HepG2 (cell line): Measurements from ENCODE around the gene LYSMD3. TPM values are rescaled to one million over a fixed set of nuclear protein-coding genes. Genes with fewer than 3 reads are reported as not detected.

Experiments used
- ADNP ChIP-seq: sonication (generic); formaldehyde crosslinking; IDR thresholded peaks from 2 replicates; pipeline ENCODE4 v1.4.0; 2020; ENCODE audit warnings: missing genetic modification reagents
- ARNT2 ChIP-seq: sonication (generic); formaldehyde crosslinking; IDR thresholded peaks from 2 replicates; pipeline ENCODE4 v1.8.0; 2022; ENCODE audit warnings: mild to moderate bottlenecking, low read depth, missing genetic modification reagents, moderate library complexity
- ATF1 ChIP-seq: IDR thresholded peaks from 2 replicates; pipeline ENCODE4 v1.6.1; 2016; ENCODE audit warnings: mild to moderate bottlenecking, control low read depth
- BORCS8-MEF2B ChIP-seq: sonication (generic); formaldehyde crosslinking; IDR thresholded peaks from 2 replicates; pipeline ENCODE4 v1.8.0; 2022; ENCODE audit warnings: mild to moderate bottlenecking, missing genetic modification reagents
- ETS1 ChIP-seq: sonication (generic); formaldehyde crosslinking; IDR thresholded peaks from 2 replicates; pipeline ENCODE4 v1.4.0; 2020; ENCODE audit warnings: missing genetic modification reagents
- ETV5 ChIP-seq: IDR thresholded peaks from 2 replicates; pipeline ENCODE4 v1.6.1; 2018; ENCODE audit warnings: missing biosample characterization, missing genetic modification reagents, inconsistent platforms, borderline replicate concordance
- KAT8 ChIP-seq: IDR thresholded peaks from 2 replicates; pipeline ENCODE4 v1.6.1; 2016; ENCODE audit warnings: missing genetic modification reagents, missing compliant biosample characterization
- KLF15 ChIP-seq: sonication (generic); formaldehyde crosslinking; IDR thresholded peaks from 2 replicates; pipeline ENCODE4 v1.8.1; 2023; ENCODE audit warnings: borderline replicate concordance, mild to moderate bottlenecking, inconsistent platforms, missing genetic modification reagents, mixed read lengths
- MEF2D ChIP-seq: sonication (generic); formaldehyde crosslinking; IDR thresholded peaks from 2 replicates; pipeline ENCODE4 v1.5.1; 2020; ENCODE audit warnings: mild to moderate bottlenecking, missing genetic modification reagents
- RARG ChIP-seq: sonication (generic); formaldehyde crosslinking; IDR thresholded peaks from 2 replicates; pipeline ENCODE4 v1.4.0; 2020; ENCODE audit warnings: low read depth, mild to moderate bottlenecking, missing genetic modification reagents
- THRA ChIP-seq: sonication (generic); formaldehyde crosslinking; IDR thresholded peaks from 2 replicates; pipeline ENCODE4 v1.4.0; 2020; ENCODE audit warnings: missing genetic modification reagents, borderline replicate concordance
- TIGD3 ChIP-seq: sonication (generic); formaldehyde crosslinking; IDR thresholded peaks from 2 replicates; pipeline ENCODE4 v1.5.1; 2020; ENCODE audit warnings: mild to moderate bottlenecking, missing genetic modification reagents, borderline replicate concordance
- TRIM24 ChIP-seq: sonication (generic); formaldehyde crosslinking; IDR thresholded peaks from 2 replicates; pipeline ENCODE4 v1.8.0; 2022; ENCODE audit warnings: mild to moderate bottlenecking, missing genetic modification reagents
- ZBTB26 ChIP-seq: IDR thresholded peaks from 2 replicates; pipeline ENCODE4 v1.6.1; 2016; ENCODE audit warnings: missing compliant biosample characterization, missing genetic modification reagents, borderline replicate concordance
- ZNF3 ChIP-seq: IDR thresholded peaks from 2 replicates; pipeline ENCODE4 v1.7.0; 2017; ENCODE audit warnings: inconsistent platforms
- polyA plus RNA-seq, 8 experiments: library from polyadenylated mRNA; depleted of rRNA in 3 of 8; stranded (reverse) in 7 of 8; unstranded in 1 of 8; fragments of >200 nt; fragmentation: Illumina TruSeq in 4 of 8; extraction: Trizol in 4 of 8; gene quantifications; 2 replicates each; pipeline versions ENCODE4 v1.2.1 to v1.2.3, GENCODE V29; 2011 to 2016; ENCODE audit warnings: low read depth in 4 of 8, missing spikeins in 1 of 8, mixed read lengths in 1 of 8; ENCODE audit not compliant: insufficient read depth in 1 of 8
- total RNA-seq, 5 experiments: library from RNA; depleted of rRNA; stranded (reverse); fragments of >200 nt; fragmentation: Illumina TruSeq; extraction: Trizol; gene quantifications; 2 replicates each; pipeline ENCODE4 v1.2.3, GENCODE V29; 2016; ENCODE audit warnings: low read depth in 1 of 5
- TF ChIP-seq, protein P1 (sequence below): sonication (generic); formaldehyde crosslinking; IDR thresholded peaks from 2 replicates; pipeline ENCODE4 v1.5.1; 2020; ENCODE audit warnings: mild to moderate bottlenecking, missing genetic modification reagents
- TF ChIP-seq, protein P2 (sequence below): IDR thresholded peaks from 2 replicates; pipeline ENCODE4 v1.6.1; 2016; ENCODE audit warnings: mild to moderate bottlenecking

Gene LYSMD3
- total and polyA plus RNA-seq, 2 of the 13 experiments (the other 11 are each of a cell fraction or from before 2014, with no cell fraction given): 9.1 to 13.8 TPM

- no peak; the same call in 1 of the 2 replicates for TF ChIP-seq ZBTB26
- peak; percentile 47; the same call in 1 of the 2 replicates for TF ChIP-seq ETV5 (CRISPR knock-in tag)
- TF ChIP-seq TRIM24 (CRISPR knock-in tag): no peak
- peak; percentile 67 for TF ChIP-seq KAT8 (CRISPR knock-in tag)
- TF ChIP-seq ZNF3: no peak
- peak; percentile 92; the same call in 1 of the 2 replicates for TF ChIP-seq ARNT2 (CRISPR knock-in tag)
- TF ChIP-seq TIGD3: no peak
- no peak for TF ChIP-seq MEF2D (CRISPR knock-in tag)
- TF ChIP-seq BORCS8-MEF2B: peak; percentile 23; the same call in 1 of the 2 replicates
- TF ChIP-seq RARG (CRISPR knock-in tag): peak; percentile 85; the same call in 1 of the 2 replicates
- TF ChIP-seq, protein P1, sequence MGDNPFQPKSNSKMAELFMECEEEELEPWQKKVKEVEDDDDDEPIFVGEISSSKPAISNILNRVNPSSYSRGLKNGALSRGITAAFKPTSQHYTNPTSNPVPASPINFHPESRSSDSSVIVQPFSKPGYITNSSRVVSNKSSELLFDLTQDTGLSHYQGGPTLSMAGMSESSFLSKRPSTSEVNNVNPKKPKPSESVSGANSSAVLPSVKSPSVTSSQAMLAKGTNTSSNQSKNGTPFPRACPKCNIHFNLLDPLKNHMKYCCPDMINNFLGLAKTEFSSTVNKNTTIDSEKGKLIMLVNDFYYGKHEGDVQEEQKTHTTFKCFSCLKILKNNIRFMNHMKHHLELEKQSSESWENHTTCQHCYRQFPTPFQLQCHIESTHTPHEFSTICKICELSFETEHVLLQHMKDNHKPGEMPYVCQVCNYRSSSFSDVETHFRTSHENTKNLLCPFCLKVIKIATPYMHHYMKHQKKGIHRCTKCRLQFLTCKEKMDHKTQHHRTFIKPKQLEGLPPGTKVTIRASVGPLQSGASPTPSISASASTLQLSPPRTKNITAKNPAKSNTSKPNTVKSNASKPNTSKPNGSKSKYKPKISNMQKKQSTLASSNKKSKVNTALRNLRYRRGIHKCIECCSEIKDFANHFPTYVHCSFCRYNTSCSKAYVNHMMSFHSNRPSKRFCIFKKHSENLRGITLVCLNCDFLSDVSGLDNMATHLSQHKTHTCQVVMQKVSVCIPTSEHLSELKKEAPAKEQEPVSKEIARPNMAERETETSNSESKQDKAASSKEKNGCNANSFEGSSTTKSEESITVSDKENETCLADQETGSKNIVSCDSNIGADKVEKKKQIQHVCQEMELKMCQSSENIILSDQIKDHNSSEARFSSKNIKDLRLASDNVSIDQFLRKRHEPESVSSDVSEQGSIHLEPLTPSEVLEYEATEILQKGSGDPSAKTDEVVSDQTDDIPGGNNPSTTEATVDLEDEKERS (CRISPR knock-in tag): peak; percentile 60; the same call in 1 of the 2 replicates
- TF ChIP-seq ADNP (CRISPR knock-in tag): no peak
- TF ChIP-seq THRA: peak; percentile 59; the same call in 1 of the 2 replicates
- TF ChIP-seq, protein P2, sequence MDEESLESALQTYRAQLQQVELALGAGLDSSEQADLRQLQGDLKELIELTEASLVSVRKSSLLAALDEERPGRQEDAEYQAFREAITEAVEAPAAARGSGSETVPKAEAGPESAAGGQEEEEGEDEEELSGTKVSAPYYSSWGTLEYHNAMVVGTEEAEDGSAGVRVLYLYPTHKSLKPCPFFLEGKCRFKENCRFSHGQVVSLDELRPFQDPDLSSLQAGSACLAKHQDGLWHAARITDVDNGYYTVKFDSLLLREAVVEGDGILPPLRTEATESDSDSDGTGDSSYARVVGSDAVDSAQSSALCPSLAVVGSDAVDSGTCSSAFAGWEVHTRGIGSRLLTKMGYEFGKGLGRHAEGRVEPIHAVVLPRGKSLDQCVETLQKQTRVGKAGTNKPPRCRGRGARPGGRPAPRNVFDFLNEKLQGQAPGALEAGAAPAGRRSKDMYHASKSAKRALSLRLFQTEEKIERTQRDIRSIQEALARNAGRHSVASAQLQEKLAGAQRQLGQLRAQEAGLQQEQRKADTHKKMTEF (CRISPR knock-in tag): peak; percentile 75; the same call in 1 of the 2 replicates
- 0 out of 2 replicates have a peak, but pooled peaks have one; percentile 42 for TF ChIP-seq ETS1
- TF ChIP-seq ATF1: peak; percentile 67; the same call in 1 of the 2 replicates
- no peak for TF ChIP-seq KLF15 (CRISPR knock-in tag)
These were observed at the start of gene LYSMD3 (continued) for GRCh38 chr5:90529194-90529938.
